ENCODE measurements around the gene GPR84.
"Not testable (repeated sequence)": the region's sequence is repeated elsewhere in the genome, so short reads cannot be mapped to it uniquely, and the experiment has no call there.

Gene GPR84

DNA sequence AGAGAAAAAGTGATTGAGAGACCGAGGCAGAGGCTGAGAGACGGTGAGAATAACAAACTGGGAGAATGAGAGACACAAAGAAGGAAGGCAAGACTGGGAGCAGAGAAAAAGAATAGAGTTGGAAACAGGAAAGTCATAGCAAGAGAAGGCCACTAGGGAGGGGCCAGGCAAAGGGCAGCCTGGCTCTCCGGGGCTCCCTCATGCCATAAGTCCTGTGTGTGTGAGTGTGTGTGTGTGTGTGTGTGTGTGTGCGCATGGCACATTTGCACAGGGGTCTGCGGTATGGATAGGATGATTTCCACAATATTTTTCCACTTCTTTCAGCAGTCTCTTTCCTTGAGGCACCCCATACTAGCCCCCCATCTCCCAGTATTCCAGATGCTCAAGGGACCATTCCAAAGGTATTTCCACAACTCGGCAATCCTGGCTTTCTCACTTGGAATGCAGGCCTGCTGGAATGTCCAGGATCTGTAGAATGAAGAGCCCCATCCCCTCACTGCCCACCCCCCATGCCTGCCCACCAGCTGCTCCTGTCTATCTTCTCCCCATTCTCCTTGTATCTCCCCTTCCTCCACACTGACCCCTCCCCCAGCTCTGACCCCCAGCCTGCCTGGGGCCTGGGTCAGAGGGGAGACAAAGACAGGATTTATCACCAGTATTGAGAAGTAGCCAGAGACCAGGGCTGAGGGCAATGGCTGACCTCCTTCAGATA, 9.0 kb downstream of the GPR84 start:
- DNase-seq (ENCODE audit: low spot score), result no peak

DNA sequence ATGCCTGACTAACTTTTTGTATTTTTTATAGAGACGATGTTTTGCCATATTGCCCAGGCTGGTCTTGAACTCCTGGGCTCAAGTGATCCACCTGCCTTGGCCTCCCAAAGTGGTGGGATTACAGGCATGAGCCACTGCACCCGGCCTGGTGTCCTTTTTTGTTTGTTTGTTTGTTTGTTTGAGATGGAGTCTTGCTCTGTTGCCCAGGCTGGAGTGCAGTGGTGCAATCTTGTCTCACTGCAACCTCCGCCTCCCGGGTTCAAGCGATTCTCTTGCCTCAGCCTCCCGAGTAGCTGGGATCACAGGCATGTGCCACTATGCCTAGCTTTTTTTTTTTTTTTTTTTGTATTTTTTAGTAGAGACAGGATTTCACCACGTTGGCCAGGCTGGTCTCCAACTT, 10.0 kb downstream of the GPR84 start:
- DNase-seq (ENCODE audit: low spot score), result not testable (repeated sequence)

DNA sequence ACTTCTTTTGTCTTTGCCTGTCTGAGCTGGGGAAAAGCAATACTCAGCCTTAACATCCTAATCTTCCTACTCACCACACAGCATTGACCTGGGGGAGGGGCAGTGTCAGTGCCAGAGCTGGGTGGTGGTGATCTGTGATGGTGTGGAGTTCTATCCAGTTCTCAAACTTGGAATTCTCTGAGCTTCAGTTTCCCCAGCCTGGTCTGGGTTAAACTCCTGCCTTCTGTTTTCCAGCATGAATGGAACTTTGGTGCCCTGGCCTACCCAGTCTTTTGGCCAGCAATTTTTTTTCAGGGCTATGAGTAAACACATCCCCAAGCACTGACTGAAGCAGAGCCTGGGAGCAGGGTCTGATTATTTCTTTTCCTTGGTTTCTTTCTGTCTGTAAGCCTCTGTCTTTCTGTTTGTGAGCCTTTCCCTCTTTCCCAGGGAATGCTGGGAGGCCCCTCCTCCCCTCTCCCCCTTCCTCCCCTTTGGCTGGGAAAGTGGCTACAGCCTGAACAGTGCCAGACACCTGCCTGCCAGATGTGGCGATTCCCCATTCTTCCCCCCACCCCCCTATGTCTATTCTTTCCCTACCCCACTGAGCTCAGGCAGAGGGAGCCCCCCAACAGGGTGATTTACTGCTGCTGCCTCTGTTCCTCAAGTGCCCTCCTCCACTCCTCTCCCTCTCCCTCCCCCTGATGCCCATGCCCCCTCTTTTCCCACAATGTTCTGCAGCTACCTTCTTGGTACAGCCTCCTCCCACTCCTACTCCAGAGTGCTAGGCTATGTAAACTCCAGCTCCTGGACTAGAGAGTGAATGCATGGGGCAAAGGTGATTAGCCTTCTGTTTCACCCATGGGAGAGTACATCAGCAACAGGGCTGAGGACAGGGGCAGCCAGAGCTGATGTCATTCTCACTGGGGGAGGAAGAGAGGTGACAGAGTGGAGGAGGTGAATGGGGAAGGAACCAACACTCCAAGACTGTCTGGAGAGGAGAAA, 11.1 kb downstream of the GPR84 start:
- DNase-seq (ENCODE audit: low spot score), result no peak

DNA sequence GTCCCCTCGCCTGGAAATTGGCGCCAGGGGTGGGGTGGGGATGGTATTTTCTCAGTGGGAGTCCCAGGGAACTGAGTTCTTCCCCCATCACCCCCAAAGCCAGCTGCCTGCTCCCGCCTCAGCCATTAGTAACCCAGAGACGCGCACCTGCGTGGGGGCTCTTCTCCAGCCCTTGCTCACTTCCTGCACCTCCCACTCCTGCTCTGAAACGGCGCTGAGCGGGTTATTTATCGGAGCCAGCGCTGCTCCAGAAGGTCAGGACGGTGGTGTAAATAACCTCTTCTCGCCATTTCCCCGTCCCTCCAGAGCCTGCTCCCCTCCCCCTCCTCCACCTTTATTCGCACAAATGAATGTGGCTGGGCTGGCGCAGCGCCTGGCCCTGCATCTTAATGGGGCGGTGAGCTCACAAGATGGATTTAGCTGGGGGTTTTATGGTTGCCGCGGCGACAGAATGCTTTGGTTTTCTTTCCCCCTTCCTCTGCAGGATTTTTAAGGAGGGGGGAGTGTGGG, 12.2 kb downstream of the GPR84 start:
- no peak for DNase-seq (ENCODE audit: low spot score)

DNA sequence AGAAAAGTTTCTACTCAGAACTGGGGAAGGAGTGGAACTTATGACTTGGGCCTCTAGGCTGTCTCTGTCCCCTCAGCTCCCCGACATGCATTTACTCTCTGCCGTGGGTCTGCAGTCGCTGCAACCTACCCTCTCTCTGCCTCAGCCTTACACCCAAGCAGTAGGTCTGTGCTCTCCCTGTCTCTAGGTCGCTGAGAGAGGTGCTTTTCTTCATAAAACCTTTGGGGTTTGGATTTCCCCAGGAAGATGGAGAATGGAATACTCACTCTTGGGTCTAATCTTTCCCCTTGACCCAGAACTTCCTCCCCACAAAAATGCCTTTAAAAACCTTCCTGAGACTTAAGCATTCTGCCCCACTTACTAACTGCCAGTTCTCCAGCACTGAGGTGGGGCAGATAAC, 12.9 kb downstream of the GPR84 start:
- no peak for DNase-seq (ENCODE audit: low spot score)

DNA sequence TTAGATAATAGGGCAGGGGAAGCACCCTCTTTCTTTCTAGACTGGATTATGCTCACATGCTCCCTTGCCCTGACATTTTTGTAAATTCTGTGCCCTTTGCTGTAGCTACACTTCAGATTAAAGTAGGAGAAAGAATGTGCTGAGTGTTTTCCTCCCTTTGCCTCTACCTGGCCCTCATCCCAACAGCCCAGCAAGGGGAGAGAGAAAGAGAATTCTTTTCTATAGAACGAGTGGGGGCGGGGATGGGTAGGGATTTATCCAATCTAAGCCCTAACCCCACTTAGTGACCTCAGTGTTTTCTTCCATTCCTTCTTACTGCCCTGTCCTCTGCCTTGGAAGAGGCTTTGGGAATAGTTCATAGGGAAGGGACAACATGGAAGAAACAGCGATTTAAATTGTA, 13.5 kb downstream of the GPR84 start:
- no peak for DNase-seq (ENCODE audit: low spot score)

DNA sequence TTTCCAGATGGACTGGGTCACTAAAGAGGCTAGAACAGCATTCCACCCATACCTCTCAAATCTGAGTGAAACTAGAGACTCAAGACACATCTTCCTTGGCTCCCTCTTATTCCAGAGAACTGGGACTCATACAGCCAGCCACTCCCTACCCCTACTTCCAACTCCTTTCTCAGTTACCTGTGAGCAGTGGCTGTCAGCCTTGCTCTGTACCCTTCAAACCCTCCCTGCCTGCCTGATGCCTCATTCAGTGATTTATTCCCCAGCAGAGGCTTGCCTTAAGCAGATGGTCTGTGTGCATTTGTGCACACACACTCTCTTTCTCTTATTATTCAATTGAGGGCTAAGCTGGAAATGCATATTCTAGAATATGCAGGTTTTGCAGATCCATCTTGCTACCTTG, 14.6 kb downstream of the GPR84 start:
- no peak for DNase-seq (ENCODE audit: low spot score)

DNA sequence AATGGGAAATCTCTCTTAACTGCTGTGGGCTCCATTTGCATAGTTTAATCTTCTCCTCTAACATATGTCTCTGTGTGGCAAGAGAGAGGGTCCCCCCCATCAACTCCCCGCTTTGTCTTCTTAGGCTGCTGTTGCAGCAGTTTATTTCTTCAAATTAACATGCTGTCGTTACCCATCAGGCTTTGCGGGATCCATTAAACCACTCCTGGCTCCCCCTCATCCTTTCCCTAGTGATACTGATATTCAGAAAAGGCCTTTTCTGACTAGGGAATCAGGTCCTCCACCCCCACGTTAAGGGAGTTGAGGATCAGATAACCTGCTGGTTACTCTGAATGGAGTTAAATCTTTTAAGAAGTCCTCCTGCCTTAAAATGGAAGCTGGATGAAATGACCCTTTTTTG, 15.2 kb downstream of the GPR84 start:
- no peak for DNase-seq (ENCODE audit: low spot score)

DNA sequence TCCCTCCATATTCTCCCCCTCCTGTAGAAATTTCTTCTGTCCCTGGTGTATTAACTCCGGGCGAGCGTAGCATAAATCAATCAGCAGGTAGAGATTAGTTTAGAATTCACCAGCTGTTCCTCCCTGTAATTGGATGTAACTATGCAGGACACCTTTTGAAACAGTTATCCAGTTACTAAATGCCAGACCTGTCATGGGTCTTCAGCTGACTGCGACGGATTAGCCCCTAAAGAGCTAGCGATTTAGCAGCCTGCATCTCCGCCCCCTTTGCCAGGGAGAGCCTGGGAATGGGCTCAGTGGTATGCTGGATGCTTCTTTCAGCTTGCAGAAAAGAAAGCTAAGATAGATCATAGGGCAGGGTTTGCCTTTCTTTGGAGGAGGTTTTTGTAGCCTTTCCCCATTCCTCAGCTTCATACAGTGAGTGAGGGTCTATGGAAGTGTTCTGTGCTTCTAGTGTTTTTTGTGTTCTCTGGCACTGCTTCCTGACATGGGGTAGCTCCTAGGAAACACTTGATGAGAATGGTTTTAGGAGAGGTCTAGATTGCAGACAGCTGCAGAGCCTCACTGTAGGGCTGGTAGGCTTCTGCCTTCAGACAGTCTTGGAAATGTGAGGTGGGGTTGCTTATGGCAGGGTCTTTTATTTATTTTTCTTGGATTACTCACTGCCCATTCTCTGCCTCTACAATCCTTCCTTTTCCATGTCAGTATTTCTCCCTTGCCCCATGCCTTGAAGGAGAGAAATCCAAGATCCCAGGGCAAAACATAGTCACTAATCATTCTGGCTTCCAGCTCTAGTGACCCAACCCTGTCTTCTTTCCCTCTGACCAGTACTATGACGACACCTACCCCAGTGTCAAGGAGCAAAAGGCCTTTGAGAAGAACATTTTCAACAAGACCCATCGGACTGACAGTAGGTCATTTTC, 22.6 kb downstream of the GPR84 start:
- no peak for DNase-seq (ENCODE audit: low spot score)

DNA sequence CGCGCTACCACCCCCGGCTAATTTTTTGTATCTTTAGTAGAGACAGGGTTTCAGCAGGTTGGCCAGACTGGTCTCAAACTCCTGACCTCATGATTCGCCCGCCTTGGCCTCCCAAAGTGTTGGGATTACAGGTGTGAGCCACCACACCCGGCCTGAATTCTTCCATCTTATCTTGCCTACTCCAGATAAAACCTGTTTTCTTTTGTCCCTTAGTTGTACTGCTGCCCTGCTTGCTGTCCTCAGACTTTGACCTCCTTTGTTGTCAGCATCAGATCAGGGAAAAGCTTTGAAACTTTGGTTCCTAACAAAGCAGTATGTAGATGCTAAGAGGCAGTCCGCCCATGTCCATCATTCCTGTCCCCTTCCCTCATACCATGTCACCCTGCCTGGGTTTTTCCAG, 23.4 kb downstream of the GPR84 start:
- DNase-seq (ENCODE audit: low spot score), result no peak

DNA sequence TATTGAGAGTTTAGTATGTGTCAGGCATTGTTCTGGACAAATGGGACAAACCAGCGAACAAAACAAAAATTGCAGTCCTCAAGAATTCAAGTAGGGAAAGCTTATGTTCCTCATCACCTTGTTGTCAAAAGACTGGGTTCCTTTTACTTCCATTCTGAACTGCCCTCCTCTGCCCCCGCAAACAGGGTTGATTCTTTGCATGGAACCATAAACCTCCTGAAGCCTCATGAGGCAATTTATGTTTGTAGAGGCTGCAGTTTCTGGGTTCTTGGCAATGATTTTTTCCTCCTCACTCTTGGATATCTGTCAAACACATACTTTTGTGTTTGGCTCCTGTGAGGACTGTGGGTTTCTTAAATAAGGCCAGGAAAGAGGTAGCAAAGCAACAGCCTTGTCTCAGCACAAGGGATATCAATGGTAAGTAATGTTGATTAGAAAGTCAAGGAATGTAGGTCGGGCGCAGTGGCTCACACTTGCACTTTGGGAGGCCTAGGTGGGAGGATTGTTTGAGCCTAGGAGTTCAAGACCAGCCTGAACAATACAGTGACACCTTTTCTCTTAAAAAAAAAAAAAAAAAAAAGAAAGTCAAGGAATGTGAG, 25.5 kb downstream of the GPR84 start:
- DNase-seq (ENCODE audit: low spot score), result no peak

DNA sequence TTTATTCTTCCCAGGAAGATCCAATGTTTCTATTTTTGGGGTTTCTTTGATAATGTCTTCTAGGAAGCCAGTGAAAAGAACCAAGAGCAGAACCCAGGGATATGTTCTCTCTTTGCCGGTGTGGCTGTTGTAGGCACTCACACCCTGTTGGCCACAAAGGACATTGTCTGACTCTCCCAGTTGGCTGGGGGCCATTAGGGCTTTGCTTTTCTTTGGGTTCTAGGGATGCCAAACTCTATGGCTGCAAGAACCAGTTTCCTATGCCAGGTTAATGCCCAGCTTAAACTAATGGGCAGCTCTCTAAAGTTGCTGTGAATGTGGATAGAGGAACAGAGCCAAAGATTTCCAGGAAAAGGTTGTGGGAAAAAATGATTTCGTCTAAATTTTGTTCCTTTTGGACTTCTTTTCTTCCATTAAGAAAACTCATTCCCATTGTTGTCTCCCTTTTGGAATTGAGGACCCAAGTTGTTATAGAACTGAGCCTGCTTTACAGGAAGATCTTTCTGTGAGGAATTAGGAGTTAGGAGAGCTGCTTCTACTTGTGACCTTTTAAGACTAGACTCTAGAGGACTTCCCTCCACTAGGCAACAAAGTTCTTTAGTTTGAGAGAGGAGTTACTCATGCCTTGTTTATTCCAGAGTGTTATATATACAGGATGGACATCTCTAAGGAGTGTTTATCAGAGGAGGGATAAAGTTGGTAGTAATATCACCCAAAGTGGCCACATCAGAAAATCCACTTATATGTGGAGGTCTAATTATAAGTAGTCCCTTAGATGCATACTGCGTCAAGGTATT, 26.2 kb downstream of the GPR84 start:
- no peak for DNase-seq (ENCODE audit: low spot score)

DNA sequence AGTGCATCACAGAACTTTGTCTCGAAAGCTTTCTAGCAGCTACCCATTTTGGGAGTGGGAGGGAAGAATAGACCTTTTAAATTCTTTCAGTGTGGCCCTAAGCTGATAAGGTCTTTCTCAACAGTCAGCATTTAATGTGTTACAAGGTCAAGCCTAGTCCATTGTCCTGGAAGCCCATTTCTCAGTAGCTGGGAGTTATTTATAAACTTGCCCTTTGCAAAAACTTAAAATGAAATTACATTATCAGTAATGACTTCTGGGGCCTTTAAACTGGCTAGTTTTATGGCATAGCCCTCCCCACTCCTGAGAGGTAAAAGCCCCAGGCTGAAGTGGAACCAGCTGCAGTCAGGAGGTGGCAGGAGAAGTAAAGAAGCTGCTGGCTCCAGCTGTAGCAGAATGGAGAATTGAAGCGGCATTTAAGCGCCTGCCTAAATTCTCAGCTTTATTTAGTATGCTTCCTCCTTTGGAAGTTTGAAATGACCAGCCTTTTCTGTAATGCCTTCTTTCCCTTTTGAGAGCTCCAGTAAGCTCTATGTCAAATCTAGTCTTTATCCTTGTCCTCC, 26.9 kb downstream of the GPR84 start:
- no peak for DNase-seq (ENCODE audit: low spot score)

DNA sequence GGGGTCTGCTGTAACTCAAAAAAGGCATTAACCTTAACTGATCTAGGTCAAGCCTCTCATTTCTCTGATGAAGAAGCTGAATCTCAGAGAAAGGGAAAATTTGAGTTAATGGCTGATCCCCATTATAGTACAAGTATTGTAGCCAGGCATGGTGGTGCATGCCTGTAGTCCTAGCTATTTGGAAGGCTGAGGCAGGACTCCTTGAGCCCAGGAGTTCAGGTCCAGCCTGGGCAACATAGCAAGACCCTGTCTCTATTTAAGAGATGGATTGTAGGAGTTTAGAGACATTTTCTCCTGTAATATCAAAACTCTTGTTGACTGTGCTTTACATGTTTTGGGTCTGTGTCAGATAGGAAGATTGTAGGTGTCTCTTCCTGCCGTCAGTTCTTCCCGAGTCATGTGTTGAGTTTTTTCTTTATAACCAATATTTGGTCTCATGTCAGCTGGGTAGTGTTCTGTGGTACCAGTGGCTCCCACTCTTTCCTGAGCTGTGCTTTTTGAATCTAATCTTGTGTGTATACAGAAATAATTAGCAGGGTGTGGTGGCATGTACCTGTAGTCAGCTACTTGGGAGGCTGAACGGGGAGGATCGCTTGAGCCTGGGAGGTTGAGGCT, 30.8 kb downstream of the GPR84 start:
- DNase-seq (ENCODE audit: low spot score), result no peak

DNA sequence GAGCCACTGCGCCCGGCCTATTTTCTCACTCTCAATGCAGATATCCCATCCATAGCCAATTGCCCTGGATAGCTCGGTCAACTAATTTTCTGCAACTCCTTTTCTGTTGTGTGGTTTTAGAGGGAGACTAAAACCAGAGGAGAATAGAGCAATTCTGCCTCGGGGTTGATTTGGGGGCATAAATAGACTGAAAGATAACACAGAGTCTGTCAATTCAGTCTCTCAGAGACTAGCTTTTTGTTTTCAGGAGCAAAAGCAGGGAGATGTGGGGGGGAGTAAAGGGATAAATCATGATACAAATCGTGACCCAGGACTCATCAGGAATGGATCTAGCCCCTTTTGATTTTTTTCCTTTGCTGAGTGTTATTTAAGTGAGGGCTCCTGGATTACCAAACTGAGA, 32.8 kb downstream of the GPR84 start:
- no peak for DNase-seq (ENCODE audit: low spot score)

DNA sequence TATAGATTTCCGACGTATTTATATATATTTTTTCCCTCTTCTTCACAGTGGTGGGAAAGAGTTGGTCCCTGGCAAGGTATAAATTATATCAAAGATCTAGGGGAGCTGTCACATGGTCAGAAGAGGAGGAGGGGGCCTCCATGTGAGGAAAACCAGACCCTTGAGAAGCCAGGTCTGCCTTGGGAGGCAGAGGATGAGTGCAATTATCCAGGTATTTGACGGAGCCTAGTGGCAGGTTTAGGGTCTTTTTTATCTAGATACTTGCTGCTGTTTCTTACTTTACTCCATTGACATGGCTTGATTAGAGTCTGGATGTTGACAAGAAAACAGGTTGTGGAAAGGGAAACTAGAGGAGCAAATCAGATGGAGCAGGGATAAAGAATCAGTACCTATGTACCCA, 33.8 kb downstream of the GPR84 start:
- no peak for DNase-seq (ENCODE audit: low spot score)

DNA sequence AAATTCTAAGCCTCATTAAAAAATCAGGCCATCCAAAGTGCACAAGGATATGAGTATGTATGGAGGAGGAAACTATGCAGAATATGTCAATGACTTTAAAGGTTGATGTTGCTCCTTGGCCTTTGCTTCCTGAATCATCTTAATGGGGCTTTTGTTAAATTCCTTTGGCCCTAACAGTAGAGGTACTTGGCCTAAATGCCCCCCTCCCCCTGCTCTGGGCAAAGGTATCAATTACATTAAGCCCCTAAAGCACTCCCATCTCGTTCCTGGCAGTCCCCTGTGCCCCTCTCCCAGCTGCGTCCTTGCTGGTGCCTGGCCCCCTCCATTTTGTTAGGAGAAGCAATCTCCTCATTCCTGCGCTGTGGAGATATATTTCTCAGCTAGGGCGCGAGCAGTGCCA, 34.5 kb downstream of the GPR84 start:
- no peak for DNase-seq (ENCODE audit: low spot score)

DNA sequence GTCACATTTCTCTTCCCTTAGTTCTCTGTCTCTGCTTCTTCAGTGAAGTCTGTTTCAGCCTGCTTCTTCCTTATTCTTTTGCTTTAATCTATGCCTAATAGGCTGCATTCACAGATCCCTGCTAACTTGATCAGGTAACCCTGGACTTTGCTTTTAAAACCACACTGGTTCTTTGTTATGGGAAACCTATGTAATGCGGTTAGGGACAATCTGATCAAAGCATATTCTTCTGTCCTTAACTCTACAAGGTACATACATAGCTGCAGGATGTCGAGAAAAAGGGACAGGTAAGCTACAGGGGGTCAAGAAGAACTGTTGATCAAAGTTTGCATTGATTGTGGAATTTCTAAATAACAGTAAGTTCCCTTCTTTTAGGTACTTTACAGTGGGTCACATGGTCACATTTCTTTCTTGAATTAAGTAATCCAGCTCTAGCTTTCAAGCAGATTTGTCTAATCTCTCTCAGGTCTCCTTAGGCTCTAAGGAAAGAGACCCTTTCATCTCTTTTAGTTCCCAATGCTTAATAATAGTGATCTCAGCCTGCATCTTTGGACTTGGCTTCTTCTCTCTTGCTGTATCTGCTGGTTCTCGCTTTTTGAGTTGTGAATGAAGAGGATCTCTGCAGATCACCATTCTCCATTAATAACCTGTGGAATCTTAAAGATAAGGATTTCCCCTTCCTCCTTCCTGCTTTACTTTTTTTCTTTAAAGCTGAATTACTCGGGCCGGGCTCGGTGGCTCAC, 35.5 kb downstream of the GPR84 start:
- no peak for DNase-seq (ENCODE audit: low spot score)

DNA sequence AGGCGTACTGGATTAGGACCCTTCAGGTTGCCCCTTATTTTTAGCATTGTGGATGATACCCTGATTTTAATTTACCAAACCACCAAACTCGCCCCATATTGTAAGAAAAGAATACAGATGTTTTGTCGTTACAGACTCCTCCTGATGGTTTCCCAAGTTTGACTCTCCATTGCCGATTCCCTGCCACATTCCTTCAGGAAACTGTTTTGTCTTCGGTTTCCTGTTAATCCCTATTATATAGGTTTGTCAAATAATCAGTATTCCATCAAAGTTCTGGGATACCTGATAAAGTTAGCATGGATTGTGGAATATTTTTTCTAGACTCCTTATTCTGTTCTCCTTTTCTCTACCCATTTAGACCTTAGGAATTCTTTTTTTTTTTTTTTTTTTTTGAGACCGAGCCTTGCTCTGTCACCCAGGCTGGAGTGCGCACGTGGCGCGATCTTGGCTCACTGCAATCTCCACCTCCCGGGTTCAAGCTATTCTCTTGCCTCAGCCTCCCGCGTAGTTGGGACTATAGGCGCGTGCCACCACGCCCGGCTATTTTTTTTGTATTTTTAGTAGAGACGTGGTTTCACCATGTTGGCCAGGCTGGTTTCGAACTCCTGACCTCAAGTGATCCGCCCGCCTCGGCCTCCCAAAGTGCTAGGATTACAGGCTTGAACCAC, 38.7 kb downstream of the GPR84 start:
- not testable (repeated sequence) for DNase-seq (ENCODE audit: low spot score)

Measured in activated CD4-positive, alpha-beta T cell treated with anti-CD3 and anti-CD28 coated beads, Interleukin-2, Interleukin-4, amounts not matched to agents 100 ng/mL and 50 ng/mL, durations not matched to agents 16 hours and 8 hours (primary cell).